Ovary (tissue), 9 donors: ENCODE data around the gene PALLD. TPM values are rescaled to one million over a fixed set of nuclear protein-coding genes. Genes with fewer than 3 reads are reported as not detected.

Source experiments
- DNase-seq, 5 donors: peaks; one replicate each; pipeline ENCODE4 v3.0.0-alpha.2; 2019 to 2020
- H3K27ac ChIP-seq, 2 donors: fragments of 200-600 bp; one replicate each; pipeline versions ENCODE4 v1.5.1 to v1.8.0; 2019 to 2022
- H3K27me3 ChIP-seq: fragments of 200-600 bp; one replicate; pipeline ENCODE4 v1.8.0; 2022
- H3K36me3 ChIP-seq: fragments of 200-600 bp; sonication (generic); one replicate; pipeline ENCODE4 v1.5.1; 2019
- H3K4me1 ChIP-seq: one replicate; pipeline ENCODE4 v1.8.1; 2013; ENCODE audit warnings: mild to moderate bottlenecking, moderate library complexity; ENCODE audit not compliant: insufficient read depth
- H3K4me3 ChIP-seq: fragments of 200-600 bp; sonication (generic); one replicate; pipeline ENCODE4 v1.5.1; 2017
- H3K9me3 ChIP-seq, 2 donors: fragments of 200-600 bp in 1 of 2; sonication (generic) in 1 of 2; one replicate each; pipeline versions ENCODE4 v1.5.1 to v1.8.1; 2013 to 2019; ENCODE audit warnings: mild to moderate bottlenecking in 1 of 2, moderate library complexity in 1 of 2
- EP300 ChIP-seq: sonication (generic); formaldehyde crosslinking; IDR thresholded peaks from one replicate; pipeline ENCODE4 v1.6.1; 2017; ENCODE audit warnings: antibody characterized with exemption
- POLR2A ChIP-seq: fragments of 450-650 bp; IDR thresholded peaks from one replicate; pipeline ENCODE4 v1.6.1; 2017; ENCODE audit warnings: antibody characterized with exemption, mild to moderate bottlenecking, moderate library complexity
- WGBS, 3 donors: extraction: QIAGEN DNeasy Blood & Tissue Kit in 1 of 3; methylation state at CpG; one replicate each; pipeline versions ENCODE4 v1.1.5 to v1.1.7; 2013 to 2017; 5-methylcytosine and 5-hydroxymethylcytosine counted together
- intact Hi-C, 4 donors: fragments of 100-400 bp; cut with DNase I; formaldehyde crosslinking; loops; one replicate each; pipeline versions ENCODE4 v1.11.0 to v1.15.1; 2022 to 2023
- polyA plus RNA-seq, 2 donors: library from polyadenylated mRNA; stranded (reverse); fragments of 200-250 nt in 1 of 2; fragments of 350-450 nt in 1 of 2; fragmentation: Illumina TruSeq in 1 of 2; extraction: RNeasy Lipid Tissue Mini Kit (QIAGEN cat#74804) in 1 of 2; gene quantifications; one replicate each; pipeline ENCODE4 v1.2.3, GENCODE V29; 2013 to 2014
- total RNA-seq, 7 donors: library from RNA; depleted of rRNA in 2 of 7; stranded (reverse); fragments of >200 nt in 2 of 7; fragmentation: NEBNext Ultra II Directional in 3 of 7; extraction: Animal tissue kit (Norgen Biotek cat#: 25700) in 3 of 7; gene quantifications; one replicate each; pipeline versions ENCODE4 v1.1.0 to v1.2.4, GENCODE V29; 2016 to 2023
- TF ChIP-seq, protein P1 (sequence below), 3 donors: fragments of 450-650 bp in 2 of 3; fragments of 200-600 bp in 1 of 3; IDR thresholded peaks; one replicate each; pipeline versions ENCODE4 v1.5.1 to v1.8.0; 2016 to 2022; ENCODE audit warnings: antibody characterized with exemption in 3 of 3, mild to moderate bottlenecking in 1 of 3
- donor health status: DM: no; HTN: no; CAD: no; lungs with moderate emphysema.
- donor health status: DM: no; HTN: no; CAD: no.
- donor health status: Bipolar disorder and iron deficiency.
- donor health status: DM: yes; HTN: yes; CAD: no.
- donor health status: DM: no; HTN: no; CAD: no.
- donor health status: DM: yes; HTN: yes; CAD: no.

PALLD gene
- total and polyA plus RNA-seq, 9 donors, result 96.8 to 605 (median 137) TPM

- Histone ChIP-seq H3K36me3 (no peaks in the 10 kb centered on the region), H3K27me3 (no peaks in the 10 kb centered on the region), H3K4me1 (peaks cover 6% of the 10 kb centered on the region), H3K27ac (no peak overlapping the region), H3K4me3 (no peak overlapping the region), H3K9me3 (no peaks in the 10 kb centered on the region)
- DNase-seq, result no peak
- intact Hi-C loops, result no loop called here
- WGBS, 3 donors, result 70 to 80% (median 73%) methylated on average over 7 of the region's 7 CpGs
- no peak for TF ChIP-seq EP300
- TF ChIP-seq POLR2A, result no peak
Measured at GRCh38 chr4:168646001-168646768, 149.3 kb downstream of the PALLD start.

DNA sequence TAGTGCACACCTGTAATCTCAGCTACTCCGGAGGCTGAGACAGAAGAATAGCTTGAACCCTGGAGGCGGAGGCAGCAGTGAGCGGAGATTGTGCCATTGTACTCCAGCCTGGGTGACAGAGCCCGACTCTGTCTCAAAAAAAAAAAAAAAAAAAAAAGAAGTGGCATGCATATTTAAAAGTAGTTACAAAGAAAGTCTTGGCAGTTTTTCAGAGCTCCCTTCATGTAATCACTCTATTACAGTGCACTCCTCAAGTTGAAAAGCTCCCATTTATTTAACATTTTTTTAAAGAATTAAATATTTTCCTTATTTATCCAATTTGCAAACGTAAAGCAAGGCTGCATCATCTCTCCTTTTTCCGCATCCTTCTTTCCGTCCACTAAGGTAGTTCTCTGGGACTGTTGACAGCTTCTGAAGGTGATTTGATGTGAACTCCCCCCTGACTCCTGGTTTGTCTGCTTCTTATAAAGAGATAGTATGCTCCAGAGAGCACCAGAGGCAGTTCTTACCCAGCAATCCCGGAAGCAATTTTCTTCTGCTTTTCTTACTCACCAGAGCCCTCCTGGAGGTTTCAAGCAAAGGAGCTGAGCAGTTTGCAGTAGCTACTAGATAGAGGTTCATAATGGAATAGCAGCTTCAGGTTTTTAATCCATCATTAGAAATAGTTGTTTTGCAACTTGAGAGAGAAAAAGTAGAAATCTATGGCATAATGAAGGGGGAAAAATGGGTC, 151.0 kb downstream of the PALLD start:
- DNase-seq, result no peak
- Histone ChIP-seq H3K36me3 (no peaks in the 10 kb centered on the region), H3K4me3 (no peak overlapping the region), H3K27me3 (no peaks in the 10 kb centered on the region), H3K27ac (no peak overlapping the region), H3K4me1 (peaks cover 6% of the 10 kb centered on the region), H3K9me3 (no peaks in the 10 kb centered on the region)
- intact Hi-C loops, result no loop called here
- TF ChIP-seq POLR2A (no peak), EP300 (no peak)
- TF ChIP-seq, protein P1, sequence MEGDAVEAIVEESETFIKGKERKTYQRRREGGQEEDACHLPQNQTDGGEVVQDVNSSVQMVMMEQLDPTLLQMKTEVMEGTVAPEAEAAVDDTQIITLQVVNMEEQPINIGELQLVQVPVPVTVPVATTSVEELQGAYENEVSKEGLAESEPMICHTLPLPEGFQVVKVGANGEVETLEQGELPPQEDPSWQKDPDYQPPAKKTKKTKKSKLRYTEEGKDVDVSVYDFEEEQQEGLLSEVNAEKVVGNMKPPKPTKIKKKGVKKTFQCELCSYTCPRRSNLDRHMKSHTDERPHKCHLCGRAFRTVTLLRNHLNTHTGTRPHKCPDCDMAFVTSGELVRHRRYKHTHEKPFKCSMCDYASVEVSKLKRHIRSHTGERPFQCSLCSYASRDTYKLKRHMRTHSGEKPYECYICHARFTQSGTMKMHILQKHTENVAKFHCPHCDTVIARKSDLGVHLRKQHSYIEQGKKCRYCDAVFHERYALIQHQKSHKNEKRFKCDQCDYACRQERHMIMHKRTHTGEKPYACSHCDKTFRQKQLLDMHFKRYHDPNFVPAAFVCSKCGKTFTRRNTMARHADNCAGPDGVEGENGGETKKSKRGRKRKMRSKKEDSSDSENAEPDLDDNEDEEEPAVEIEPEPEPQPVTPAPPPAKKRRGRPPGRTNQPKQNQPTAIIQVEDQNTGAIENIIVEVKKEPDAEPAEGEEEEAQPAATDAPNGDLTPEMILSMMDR (IDR thresholded peaks at IDR 0.05), result no peak
- 78 to 84% (median 80%) methylated on average over 8 of the region's 8 CpGs for WGBS, 3 donors

GRCh38 chr4:168648494-168648893, 151.6 kb downstream of the PALLD start:
- no peak overlapping the region for H3K27ac ChIP-seq

DNA sequence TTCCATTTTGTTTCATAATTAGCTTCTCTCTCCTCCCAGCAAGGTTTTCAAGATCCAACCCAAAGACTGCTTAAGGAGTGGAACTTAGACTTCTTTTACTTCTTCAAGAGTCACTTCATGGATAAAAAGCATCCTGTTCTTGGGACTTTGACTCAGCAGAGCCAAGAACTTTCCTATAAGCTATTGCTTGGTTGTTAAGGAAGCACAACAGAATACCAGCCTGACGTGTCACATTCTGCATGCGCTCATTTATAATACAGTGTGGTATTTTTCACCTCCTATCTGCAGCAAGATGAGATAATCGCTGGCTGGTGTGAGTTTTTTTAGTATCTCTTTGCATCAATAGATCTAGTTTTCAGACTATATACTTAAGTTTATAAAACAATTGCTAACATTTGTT, 152.1 kb downstream of the PALLD start:
- no peaks in the 10 kb centered on the region for H3K9me3 ChIP-seq
- intact Hi-C loops, result no loop called here
- H3K27ac ChIP-seq, result no peak overlapping the region
- DNase-seq, result no peak
- no peaks in the 10 kb centered on the region for H3K27me3 ChIP-seq
- WGBS, 3 donors, result 76 to 89% (median 81%) methylated on average over 3 of the region's 3 CpGs
- H3K4me1 ChIP-seq, result peaks cover 5% of the 10 kb centered on the region
- no peak overlapping the region for H3K4me3 ChIP-seq
- no peaks in the 10 kb centered on the region for H3K36me3 ChIP-seq
- TF ChIP-seq POLR2A (no peak), EP300 (no peak)
- TF ChIP-seq, protein P1 (IDR thresholded peaks at IDR 0.05), result no peak

More at GRCh38 chr4:168648494-168648893, 151.6 kb downstream of the PALLD start:
- intact Hi-C loops, result no loop called here
- 57 to 84% (median 75%) methylated on average over 3 of the region's 3 CpGs for WGBS, 3 donors
- Histone ChIP-seq H3K4me1 (peaks cover 5% of the 10 kb centered on the region), H3K36me3 (no peaks in the 10 kb centered on the region), H3K4me3 (no peak overlapping the region), H3K27me3 (no peaks in the 10 kb centered on the region), H3K9me3 (no peaks in the 10 kb centered on the region)
- TF ChIP-seq POLR2A (no peak), EP300 (no peak)
- TF ChIP-seq, protein P1 (IDR thresholded peaks at IDR 0.05), result no peak
- DNase-seq, result no peak

- no peak overlapping the region for H3K4me3 ChIP-seq
Measured at GRCh38 chr4:168651374-168651773, 154.5 kb downstream of the PALLD start.

More at GRCh38 chr4:168651374-168651773, 154.5 kb downstream of the PALLD start:
- no peaks in the 10 kb centered on the region for H3K36me3 ChIP-seq
- intact Hi-C loops, result no loop called here
- H3K27me3 ChIP-seq, result no peaks in the 10 kb centered on the region
- TF ChIP-seq POLR2A (no peak), EP300 (no peak)
- TF ChIP-seq, protein P1 (IDR thresholded peaks at IDR 0.05), result no peak
- H3K9me3 ChIP-seq, result no peaks in the 10 kb centered on the region
- 9 to 35% (median 11%) methylated on average over 2 of the region's 2 CpGs for WGBS, 3 donors
- DNase-seq, result no peak
- H3K4me1 ChIP-seq, result peaks cover 2% of the 10 kb centered on the region
- H3K27ac ChIP-seq, result no peak overlapping the region
